G401 (cell line): ENCODE measurements around the gene RAP2A. TPM values are rescaled to one million over a fixed set of nuclear protein-coding genes. Genes with fewer than 3 reads are reported as not detected.
A peak's percentile ranks its signal among the peaks of the same experiment; 100 is the strongest.

ENCODE experiments used
- DNase-seq: peaks from one replicate; pipeline ENCODE4 v3.0.0-alpha.2; 2015; ENCODE audit warnings: low spot score
- in situ Hi-C: cut with HindIII; loops from 2 replicates; pipeline ENCODE4 v1.10.0; 2016; ENCODE audit warnings: low sequenced_read_pairs, mixed read lengths
- total RNA-seq: library from RNA; depleted of rRNA; stranded (reverse); fragments of >200 nt; shearing (Covaris generic); gene quantifications from 2 replicates; pipeline ENCODE4 v1.2.3, GENCODE V29; 2014

Gene RAP2A
- total RNA-seq, 1 experiment from 2014 or later: 22.5 TPM

GRCh38 chr13:97484301-97484700 lies 50.3 kb downstream of the RAP2A start:
- in situ Hi-C loops: no loop called here
- no peak for DNase-seq

GRCh38 chr13:97485320-97485719 lies 51.4 kb downstream of the RAP2A start:
- DNase-seq: no peak
- in situ Hi-C loops: no loop called here

- DNase-seq: no peak
- in situ Hi-C loops: no loop called here
These were observed 56.8 kb downstream of the RAP2A start for GRCh38 chr13:97490702-97491307.

- in situ Hi-C loops: no loop called here
- no peak for DNase-seq
These were observed 57.5 kb downstream of the RAP2A start for GRCh38 chr13:97491452-97491851.

GRCh38 chr13:97492257-97492656 lies 58.3 kb downstream of the RAP2A start:
- in situ Hi-C loops: no loop called here
- DNase-seq: no peak

- no peak for DNase-seq
- in situ Hi-C loops: no loop called here
These were observed 58.9 kb downstream of the RAP2A start for GRCh38 chr13:97492684-97493371.

GRCh38 chr13:97493456-97493855 lies 59.5 kb downstream of the RAP2A start:
- DNase-seq: no peak
- in situ Hi-C loops: no loop called here

- in situ Hi-C loops: no loop called here
- no peak for DNase-seq
These were observed 61.7 kb downstream of the RAP2A start for GRCh38 chr13:97495678-97496077.

GRCh38 chr13:97496511-97496910 lies 62.5 kb downstream of the RAP2A start:
- DNase-seq: no peak
- in situ Hi-C loops: no loop called here

GRCh38 chr13:97497400-97497799 lies 63.4 kb downstream of the RAP2A start:
- in situ Hi-C loops: no loop called here
- no peak for DNase-seq

GRCh38 chr13:97498419-97498818 lies 64.5 kb downstream of the RAP2A start:
- no peak for DNase-seq
- in situ Hi-C loops: no loop called here

GRCh38 chr13:97499181-97499580 lies 65.2 kb downstream of the RAP2A start:
- no peak for DNase-seq
- in situ Hi-C loops: no loop called here

- in situ Hi-C loops: no loop called here
- peak; percentile 4 for DNase-seq
These were observed 68.2 kb downstream of the RAP2A start for GRCh38 chr13:97502181-97502580.

GRCh38 chr13:97502706-97503105 lies 68.7 kb downstream of the RAP2A start:
- in situ Hi-C loops: no loop called here

GRCh38 chr13:97505017-97505416 lies 71.0 kb downstream of the RAP2A start:
- no peak for DNase-seq
- in situ Hi-C loops: no loop called here

More at GRCh38 chr13:97502706-97503105, 68.7 kb downstream of the RAP2A start:
- no peak for DNase-seq

- no peak for DNase-seq
- in situ Hi-C loops: no loop called here
These were observed 72.5 kb downstream of the RAP2A start for GRCh38 chr13:97506511-97506910.

GRCh38 chr13:97512732-97513131 lies 78.8 kb downstream of the RAP2A start:
- no peak for DNase-seq
- in situ Hi-C loops: no loop called here

GRCh38 chr13:97515643-97516042 lies 81.7 kb downstream of the RAP2A start:
- DNase-seq: no peak
- in situ Hi-C loops: no loop called here

- no peak for DNase-seq
- in situ Hi-C loops: no loop called here
These were observed 84.0 kb downstream of the RAP2A start for GRCh38 chr13:97517967-97518366.
